Fibroblast of skin of back (primary cell): ENCODE results near the gene TET1.
A peak's percentile ranks its signal among the peaks of the same experiment; 100 is the strongest.
"Not testable (repeated sequence)": the region's sequence is repeated elsewhere in the genome, so short reads cannot be mapped to it uniquely, and the experiment has no call there.

Experiments
- DNase-seq: peaks from one replicate; pipeline ENCODE4 v3.0.0-alpha.2; 2013

Gene TET1

DNA sequence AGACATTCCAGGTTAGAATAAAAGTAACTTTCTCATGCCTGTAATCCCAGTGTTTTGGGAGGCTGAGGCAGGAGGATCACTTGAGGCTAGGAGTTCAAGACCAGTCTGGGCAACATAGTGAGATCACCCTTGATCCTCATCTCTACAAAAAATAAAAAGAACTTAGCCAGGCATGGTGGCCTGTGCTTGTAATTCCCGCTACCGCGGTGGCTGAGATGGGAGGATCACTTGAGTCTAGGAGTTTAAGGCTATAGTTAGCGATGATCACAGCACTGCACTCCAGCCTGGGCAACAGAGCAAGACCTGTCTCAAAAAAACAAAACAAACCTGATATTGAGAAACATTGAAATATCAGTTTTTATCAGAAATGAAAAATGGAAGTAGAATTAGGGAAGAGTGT, 4.6 kb downstream of the TET1 start:
- no peak for DNase-seq

DNA sequence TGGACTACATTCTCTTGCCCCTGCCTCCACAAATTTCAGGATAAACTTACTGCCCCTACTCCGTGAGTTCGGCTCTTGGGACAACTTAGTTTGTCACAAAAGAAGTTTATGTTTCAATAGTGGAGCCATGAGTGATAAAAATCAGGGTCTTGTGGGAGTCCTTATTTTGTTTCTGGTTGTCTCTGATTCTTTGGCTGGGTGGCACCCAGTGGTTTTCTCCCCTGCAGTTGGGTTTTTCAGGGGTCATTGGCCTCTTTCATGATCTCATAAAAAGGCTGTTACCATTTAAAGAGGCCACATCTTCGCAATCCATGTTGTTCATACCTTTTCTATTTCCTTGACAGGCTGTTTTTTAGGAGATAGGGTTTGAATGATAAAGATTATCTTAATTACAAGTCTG, 5.5 kb downstream of the TET1 start:
- DNase-seq = no peak

DNA sequence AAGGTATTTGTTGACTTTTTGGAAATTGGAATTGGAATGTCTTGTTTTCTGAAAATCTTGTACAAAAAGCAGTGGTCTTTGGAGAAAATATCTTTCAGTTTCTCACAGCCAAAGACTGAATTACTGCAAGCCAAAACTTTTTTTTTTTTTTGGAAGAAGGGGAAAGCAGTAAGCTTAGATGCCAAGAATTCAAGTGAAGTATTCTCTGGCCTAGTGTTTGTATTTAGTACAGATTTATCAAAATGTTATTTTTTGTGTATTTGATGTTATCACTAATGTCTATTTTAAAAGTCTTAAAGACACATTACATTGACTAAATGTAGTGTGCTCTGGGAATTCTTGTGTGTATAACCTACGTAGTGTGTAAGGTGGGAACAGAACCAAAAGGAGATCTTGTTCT, 6.2 kb downstream of the TET1 start:
- no peak for DNase-seq

DNA sequence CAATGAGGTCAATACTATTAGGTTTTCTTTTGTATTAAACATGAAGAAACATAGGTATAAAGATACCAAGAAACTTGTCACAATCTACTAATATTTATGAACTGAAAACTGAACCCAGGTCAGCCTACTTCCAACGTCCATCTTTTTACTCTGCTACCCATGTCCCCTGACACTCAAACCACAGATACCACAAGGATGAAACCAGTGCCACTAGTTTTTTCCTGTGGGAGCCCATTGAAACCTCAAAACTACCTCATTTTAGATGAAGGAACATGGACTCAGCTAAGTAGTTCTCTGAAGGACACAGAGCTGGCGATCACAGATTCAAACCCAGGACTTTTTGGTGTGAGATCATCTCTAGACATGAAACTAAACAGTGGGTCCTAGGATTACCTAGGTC, 6.8 kb downstream of the TET1 start:
- DNase-seq = no peak

DNA sequence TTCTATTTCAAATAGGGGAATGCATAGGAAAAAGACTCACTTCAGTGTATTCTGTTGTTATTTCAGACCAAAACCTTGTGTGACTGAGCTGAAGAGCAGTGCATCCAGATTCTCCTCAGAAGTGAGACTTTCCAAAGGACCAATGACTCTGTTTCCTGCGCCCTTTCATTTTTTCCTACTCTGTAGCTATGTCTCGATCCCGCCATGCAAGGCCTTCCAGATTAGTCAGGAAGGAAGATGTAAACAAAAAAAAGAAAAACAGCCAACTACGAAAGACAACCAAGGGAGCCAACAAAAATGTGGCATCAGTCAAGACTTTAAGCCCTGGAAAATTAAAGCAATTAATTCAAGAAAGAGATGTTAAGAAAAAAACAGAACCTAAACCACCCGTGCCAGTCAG, 12.0 kb downstream of the TET1 start:
- no peak for DNase-seq

DNA sequence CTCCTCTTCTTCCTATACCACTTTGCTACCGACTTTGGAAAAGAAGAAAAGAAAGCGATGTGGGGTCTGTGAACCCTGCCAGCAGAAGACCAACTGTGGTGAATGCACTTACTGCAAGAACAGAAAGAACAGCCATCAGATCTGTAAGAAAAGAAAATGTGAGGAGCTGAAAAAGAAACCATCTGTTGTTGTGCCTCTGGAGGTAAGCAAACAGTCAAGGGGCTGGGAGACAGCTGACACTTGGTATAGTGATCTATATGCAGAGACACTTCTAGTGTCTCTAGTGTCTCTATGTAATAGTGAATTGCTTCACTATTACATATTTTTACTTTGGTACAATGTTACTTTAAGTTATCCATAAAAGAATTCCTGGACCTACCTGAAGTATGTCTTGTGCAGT, 13.9 kb downstream of the TET1 start:
- no peak for DNase-seq

DNA sequence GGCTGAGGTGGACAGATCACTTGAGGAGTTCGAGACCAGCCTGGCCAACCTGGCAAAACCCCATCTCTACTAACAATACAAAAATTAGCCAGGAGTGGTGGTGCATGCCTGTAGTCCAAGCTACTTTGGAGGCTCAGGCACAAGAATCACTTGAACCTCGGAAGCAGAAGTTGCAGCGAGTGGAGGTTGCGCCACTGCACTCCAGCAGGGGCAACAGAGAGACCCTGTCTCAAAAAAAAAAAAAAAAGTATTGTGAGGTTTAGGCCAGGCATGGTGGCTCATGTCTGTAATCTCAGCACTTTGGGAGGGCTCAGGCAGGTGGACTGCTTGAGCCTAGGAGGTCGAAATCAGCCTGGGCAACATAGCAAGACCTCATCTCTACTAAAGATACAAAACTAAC, 16.0 kb downstream of the TET1 start:
- no peak for DNase-seq

DNA sequence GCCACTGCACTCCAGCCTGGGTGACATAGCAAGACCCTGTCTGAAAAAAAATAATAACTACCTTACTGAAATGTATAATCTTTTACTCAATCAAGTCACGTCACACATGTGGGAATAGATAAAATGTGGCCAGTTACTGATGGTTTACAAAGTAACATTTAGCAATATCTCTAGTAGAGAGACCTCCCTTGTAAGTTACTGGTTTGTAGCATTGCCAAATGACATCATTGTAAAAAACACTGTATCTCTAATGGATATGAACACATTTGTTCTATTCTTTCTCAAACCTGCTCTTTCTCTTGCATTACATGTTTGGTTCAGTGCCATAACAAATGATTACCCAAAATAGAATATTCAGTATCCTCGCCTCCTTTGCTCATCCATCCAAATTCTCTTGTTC, 18.8 kb downstream of the TET1 start:
- DNase-seq = no peak

DNA sequence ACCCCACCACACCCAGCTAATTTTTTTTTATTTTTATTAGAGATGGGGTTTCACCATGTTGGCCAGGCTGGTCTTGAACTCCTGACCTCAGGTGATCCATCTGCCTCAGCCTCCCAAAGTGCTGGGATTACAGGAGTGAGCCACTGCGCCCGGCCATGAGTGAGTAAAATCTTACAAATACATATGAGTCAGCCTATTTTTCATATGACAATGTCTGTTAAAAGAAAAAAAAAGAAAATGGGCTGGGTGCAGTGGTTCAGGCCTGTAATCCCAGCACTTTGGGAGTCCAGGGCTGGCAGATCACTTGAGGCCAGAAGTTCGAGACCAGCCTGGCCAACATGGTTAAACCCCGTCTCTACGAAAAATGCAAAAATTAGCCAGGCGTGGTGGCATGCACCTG, 24.1 kb downstream of the TET1 start:
- not testable (repeated sequence) for DNase-seq

DNA sequence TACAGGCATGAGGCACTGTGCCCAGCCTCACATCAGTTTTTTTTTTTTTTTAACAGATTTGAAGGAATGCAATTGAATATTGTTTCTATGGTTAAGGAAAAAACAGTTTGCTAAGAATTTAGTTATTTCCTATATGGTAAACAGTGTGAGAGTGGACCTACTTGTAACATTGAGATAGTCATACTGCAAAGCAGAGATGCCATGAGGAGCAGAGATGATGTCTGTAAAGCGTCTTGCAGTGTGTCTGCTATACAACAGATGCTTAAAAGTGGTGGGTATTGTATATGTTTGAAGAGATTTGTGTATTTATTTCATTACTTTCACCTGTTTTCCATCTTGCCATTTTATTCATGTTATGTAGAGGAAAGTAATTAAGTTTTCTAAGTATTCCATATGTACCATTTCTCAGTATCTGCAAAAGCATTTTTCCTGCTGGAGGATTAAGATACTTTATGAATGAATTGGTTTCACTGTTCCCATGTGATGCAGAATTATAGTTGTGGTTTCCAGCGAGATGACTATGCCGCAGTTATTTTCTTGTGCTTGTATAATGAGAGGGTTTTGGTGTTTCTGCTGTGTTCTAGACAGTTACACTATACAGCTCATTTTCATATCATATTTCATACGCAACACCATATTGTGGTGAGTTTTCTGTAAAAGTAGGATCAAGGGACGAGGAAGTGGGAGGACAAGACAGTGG, 26.6 kb downstream of the TET1 start:
- DNase-seq = peak; percentile 56

DNA sequence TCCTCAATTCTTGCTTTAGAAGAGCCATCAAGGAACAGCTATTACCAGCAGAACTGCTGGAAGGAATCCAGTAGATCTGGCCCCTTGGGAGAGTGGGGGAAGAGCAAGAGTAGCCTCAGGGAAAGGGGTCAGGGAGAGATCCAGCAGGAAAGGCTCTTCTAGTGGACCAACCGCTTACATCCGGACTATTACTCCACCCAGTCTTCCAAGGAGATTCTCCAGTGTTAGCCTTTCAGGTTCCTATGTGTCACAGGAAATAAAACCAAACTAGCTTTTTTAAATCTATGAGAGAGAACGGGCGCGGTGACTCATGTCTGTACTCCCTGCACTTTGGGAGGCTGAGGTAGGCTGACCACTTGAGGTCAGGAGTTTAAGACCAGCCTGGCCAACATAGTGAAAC, 34.3 kb downstream of the TET1 start:
- DNase-seq = peak; percentile 46

DNA sequence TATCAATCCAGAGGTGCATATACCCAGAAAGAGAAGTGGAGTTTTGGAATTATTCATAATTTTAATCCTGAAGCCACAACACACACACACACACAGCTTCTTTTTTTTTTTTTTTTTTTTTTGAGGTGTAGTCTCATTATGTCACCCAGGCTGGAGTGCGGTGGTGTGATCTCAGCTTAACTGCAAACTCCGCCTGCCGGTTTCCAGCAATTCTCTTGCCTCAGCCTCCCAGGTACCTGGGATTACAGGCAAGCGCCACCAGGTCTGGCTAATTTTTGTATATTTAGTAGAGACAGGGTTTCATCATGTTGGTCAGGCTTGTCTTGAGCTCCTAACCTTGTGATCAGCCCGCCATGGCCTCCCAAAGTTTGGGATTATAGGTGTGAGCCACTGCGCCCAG, 35.4 kb downstream of the TET1 start:
- no peak for DNase-seq

DNA sequence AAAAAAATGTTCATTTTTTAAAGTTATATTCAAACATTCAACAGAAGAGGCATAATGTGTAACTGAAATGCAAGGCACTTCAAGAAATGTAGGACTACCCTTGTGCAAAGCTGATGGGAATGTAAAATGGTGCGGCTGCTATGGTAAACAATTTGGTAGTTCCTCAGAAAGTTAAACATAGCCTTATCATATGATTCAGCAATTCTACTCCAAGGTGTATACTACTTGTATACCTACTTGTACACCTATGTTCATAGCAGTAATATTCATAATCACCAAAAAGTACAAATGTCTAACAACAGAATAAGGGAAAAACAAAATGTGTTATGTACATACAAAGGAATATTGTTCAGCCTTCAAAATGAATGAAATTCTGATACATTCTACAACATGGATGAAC, 37.3 kb downstream of the TET1 start:
- DNase-seq = no peak

DNA sequence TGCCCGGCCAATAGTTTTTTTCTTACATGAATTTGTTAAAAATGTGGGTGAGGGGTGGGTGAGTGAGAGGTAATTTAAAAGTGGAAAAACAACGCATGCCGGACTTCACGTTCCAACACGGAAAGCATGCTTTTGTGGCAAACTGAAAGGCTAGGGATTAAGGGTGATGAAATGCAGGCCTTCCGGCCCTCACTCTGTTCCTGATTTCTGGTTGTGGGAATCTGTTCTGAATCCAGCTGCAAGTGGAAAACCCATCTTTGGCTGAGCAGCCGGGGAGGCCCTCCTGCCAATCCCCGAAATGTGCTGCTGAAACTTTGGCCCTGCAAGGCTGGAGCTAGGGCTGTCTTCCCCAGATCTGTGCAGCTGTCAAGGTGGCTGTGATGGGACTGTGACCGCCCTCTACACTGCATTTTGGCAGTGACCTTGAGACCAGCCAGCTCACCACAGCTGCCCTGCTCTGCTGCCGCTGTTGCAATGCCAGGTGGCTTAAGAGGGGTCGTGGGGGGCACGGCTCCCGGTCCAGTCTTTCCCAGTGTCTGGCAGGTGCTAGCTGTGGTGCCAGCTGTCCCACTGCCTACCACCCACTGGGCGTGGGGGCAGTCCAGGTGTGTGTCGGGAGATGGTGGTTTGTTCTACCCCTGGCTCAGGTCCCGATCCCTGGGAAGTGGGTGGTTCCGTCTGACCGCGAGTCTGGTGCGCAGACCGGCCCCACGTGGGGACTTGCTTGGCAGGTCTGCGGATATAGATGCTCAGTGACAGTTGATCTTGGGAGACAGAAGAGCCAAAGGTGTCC, 39.0 kb downstream of the TET1 start:
- peak; percentile 74 for DNase-seq

DNA sequence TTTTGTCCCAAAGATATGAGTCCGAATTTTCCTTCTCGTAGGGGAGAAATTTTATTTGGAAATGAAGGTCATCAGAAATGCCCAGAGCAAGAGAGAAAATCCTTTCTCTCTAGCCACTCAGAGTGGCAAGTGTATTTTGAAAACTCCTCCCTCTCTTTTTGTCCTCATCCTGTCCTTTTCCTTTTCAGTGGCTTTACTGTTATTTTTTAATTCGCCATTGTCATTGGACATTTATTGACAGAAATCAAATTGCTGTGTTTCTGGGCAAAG, 39.6 kb downstream of the TET1 start:
- DNase-seq = no peak

DNA sequence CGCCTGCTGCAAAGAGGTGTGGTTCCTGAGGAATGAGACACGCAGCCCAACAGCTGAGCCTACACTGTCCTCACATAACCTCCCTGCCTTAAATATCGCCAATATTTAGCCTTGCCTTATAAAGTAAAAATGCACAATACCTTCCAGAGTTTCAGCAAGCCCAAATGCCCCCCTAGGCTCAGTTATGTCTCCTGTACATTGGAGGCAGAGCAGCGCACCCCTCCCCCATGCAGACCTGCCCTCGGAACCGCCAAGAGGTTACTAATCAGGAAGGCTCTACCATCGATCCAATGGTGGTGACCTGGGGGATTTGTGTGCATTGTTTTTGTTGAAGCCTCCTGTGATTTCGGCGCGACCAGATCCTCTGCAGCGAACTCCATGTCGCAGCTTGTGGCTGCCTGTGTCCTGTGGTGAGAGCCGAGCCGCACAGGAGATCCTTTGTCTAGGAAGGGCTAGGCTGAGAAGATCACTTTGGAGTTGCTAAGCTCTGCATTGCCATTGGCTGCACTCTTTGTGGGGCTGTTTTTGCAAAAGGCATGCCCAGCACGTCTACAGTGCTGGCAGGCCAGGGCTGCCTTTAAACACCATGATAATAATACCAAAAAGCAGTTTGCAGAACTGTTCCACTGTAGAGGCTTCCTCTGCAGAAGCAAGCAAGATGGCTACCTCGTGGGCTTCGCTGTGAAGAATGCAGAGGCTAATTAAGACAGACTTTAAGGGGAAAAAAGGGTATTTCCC, 40.1 kb downstream of the TET1 start:
- peak; percentile 95 for DNase-seq

DNA sequence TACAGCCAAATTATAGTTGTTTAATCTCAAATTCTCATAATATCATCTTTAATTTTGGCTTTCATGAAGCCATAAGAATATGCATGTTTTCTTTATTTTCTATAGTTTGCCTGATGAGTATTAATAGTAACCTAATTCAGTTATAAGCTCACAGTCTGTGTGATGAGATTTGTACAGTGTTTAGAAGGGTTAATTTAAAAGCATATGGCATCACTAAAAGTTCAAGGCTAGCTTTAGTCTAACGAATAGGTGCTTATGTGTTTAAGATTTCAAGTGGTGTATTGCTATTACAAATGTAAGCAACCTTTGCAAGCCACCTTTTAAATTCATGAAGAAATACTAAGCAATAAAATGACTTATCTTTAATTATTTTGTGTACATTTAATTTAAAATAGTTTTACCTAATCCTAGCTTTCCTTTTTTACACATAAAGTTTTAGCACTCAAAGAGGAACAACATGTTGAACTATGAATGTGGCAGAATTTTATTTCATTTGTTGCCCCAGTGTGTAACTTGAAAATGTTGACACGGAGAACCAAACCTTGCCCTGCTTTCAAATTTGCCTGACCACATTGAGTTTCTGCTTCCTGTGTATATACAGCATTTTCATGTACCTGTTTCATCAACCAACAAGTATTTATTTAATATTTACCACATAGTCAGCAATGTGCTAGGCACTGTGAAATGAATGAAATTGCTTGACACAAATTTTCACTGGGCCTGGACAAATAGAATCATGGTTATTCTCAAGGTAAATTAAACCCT, 41.5 kb downstream of the TET1 start:
- no peak for DNase-seq

DNA sequence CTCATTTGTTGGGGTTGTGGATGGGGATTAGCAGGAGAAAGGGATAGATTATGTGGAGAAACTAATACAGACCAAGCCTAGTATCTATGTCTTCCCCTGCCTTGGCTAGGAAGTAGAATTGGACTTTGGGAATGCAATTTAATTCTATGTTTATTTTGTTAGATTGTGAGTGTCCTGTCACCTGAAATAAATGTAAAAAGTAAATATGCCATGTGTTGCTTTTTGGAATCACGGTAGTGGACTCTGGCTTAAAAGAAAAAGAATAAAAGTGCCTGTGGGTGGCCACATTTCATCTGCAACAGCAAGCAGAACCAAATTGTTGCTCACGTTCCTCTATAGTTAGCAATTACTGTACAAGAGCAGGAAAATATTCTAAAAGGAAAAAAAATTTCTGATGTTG, 42.3 kb downstream of the TET1 start:
- DNase-seq = no peak

DNA sequence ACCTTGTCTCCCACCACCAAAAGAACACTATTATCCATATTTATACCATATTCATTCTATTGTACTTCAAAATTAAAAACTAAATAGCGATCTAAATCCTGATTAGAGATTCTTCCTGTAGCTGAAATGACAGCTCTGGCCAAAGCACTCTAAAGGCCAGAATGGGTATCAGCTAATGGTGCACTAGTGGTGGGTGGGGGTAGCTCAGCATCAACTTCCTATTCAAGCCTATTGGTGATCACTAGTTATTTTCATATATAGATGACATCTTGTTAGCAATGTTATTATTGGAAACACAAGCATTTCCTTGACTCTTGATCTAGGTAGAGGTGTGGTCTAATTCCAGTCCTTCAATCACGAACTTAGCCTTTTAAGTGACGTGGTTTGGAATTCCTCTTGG, 43.6 kb downstream of the TET1 start:
- no peak for DNase-seq

DNA sequence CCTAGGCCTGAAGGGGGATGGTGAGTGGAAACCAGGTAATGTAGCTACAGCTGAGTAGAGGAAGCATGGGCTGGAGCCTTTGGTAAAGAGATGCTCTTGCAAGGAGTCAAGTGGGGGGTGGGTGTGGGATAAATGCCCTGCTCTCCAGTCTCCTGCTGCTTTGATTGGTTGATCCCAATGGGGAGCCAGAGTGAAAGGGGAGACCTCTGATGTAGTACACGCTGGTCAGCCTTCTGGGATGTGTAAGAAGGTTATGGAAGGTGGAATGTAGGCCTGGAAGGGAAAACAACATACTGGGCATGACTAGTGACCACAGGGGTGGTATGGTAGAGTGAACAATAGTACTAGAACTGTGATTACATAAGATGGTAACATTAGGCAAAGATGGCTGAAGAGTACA, 44.3 kb downstream of the TET1 start:
- no peak for DNase-seq

DNA sequence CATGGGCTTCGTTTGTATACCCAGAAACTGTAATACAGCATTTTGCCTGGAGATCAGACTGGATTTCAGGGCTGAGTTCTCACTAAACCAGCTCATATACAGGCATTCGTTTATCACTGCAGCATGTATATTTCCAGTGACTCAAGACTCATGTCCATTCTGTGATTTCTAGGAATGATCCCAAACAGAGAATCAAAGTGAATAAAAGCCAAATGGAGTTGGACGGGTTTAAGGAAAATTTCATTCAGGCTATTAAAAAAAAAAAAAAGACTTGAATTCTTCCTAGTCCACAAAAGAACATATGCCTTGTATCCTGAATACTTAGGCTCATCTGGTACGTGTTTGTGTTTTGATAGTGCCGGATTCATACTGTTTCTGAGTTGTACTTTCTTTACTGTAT, 46.8 kb downstream of the TET1 start:
- no peak for DNase-seq

DNA sequence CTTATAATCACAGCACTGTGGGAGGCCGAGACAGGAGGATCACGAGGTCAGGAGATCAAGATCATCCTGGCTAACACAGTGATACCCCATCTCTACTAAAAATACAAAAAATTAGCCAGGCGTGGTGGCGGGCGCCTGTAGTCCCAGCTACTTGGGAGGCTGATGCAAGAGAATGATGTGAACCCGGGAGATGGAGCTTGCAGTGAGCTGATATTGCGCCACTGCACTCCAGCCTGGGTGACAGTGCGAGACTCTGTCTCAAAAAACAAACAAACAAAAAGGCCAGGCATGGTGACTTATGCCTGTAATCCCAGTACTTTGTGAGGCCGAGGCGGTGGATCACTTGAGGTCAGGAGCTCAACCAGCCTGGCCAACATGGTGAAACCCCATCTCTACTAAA, 49.9 kb downstream of the TET1 start:
- not testable (repeated sequence) for DNase-seq

DNA sequence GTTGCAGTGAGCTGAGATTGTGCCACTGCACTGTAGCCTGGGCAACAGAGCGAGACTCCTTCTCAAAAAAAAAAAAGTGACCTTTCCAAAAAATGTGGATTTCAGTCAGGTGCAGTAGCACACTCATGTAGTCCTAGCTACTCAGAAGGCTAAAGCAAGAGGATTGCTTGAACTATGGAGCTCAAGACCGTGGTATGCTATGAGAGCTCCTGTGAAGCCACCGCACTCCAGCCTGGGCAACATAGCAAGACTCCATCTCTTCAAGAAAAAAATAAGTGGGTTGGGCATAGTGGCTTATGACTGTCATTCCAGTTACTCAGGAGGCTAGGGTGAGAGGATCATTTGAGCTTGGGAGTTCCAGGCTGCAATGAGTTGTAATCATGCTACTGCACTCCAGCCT, 51.1 kb downstream of the TET1 start:
- DNase-seq = no peak
